PFSK-1 (cell line): Measurements from ENCODE around the gene ARHGAP44.

ENCODE experiments used
- POLR2AphosphoS5 ChIP-seq: IDR thresholded peaks from 2 replicates; pipeline ENCODE4 v1.6.1; 2012; ENCODE audit warnings: low read depth, mild to moderate bottlenecking, control low read depth, low read length, moderate library complexity
- SIN3A ChIP-seq: IDR thresholded peaks from 2 replicates; pipeline ENCODE4 v1.6.1; 2012; ENCODE audit warnings: mild to moderate bottlenecking, low read length, moderate library complexity, borderline replicate concordance; ENCODE audit not compliant: insufficient read depth
- TAF1 ChIP-seq: IDR thresholded peaks from 2 replicates; pipeline ENCODE4 v1.6.1; 2012; ENCODE audit warnings: low read length, control low read depth, borderline replicate concordance; ENCODE audit not compliant: insufficient read depth
- TF ChIP-seq, protein P1 (sequence below), 2 experiments: IDR thresholded peaks; 2 replicates each; pipeline versions ENCODE4 v1.6.1 to v1.8.0; 2011 to 2012; ENCODE audit warnings: low read depth in 2 of 2, low read length in 2 of 2, control low read depth in 1 of 2, inconsistent platforms in 1 of 2, mild to moderate bottlenecking in 1 of 2, moderate library complexity in 1 of 2; ENCODE audit not compliant: insufficient read depth in 1 of 2

DNA sequence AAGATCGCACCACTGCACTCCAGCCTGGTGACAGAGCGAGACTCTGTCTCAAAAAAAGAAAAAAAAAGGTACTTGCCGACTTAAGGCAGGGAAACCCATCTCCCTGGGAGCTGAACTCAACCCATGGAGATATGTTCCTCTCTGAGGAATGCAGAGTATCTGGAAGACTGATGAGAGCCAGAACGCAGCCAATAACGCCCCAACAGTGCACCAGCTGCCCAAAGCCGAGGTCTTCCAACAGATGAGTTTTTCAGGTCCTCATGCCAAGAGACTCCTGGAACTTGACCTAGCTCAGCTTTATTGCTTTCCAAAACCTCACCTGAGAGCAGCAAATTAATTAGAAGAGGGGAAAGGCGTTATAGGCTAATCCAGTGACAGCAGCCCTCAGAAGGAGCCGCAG, 219.2 kb downstream of the ARHGAP44 start:
- TF ChIP-seq POLR2AphosphoS5, result no peak
- TF ChIP-seq, protein P1, sequence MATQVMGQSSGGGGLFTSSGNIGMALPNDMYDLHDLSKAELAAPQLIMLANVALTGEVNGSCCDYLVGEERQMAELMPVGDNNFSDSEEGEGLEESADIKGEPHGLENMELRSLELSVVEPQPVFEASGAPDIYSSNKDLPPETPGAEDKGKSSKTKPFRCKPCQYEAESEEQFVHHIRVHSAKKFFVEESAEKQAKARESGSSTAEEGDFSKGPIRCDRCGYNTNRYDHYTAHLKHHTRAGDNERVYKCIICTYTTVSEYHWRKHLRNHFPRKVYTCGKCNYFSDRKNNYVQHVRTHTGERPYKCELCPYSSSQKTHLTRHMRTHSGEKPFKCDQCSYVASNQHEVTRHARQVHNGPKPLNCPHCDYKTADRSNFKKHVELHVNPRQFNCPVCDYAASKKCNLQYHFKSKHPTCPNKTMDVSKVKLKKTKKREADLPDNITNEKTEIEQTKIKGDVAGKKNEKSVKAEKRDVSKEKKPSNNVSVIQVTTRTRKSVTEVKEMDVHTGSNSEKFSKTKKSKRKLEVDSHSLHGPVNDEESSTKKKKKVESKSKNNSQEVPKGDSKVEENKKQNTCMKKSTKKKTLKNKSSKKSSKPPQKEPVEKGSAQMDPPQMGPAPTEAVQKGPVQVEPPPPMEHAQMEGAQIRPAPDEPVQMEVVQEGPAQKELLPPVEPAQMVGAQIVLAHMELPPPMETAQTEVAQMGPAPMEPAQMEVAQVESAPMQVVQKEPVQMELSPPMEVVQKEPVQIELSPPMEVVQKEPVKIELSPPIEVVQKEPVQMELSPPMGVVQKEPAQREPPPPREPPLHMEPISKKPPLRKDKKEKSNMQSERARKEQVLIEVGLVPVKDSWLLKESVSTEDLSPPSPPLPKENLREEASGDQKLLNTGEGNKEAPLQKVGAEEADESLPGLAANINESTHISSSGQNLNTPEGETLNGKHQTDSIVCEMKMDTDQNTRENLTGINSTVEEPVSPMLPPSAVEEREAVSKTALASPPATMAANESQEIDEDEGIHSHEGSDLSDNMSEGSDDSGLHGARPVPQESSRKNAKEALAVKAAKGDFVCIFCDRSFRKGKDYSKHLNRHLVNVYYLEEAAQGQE (IDR thresholded peaks at IDR 0.05; ENCODE audit: insufficient read depth in 1 of 2, low read depth in 2 of 2, low read length in 2 of 2), result no peak
- no peak for TF ChIP-seq TAF1
- no peak for TF ChIP-seq SIN3A
